IMR-90 (cell line): ENCODE data around the gene MCTP1.

ENCODE experiments used
- CEBPB ChIP-seq: IDR thresholded peaks from 2 replicates; pipeline ENCODE4 v1.6.1; 2012; ENCODE audit warnings: low read depth, low read length, improper control_type of control experiment
- CHD1 ChIP-seq: IDR thresholded peaks from 2 replicates; pipeline ENCODE4 v1.6.1; 2012; ENCODE audit warnings: low read depth, low read length, improper control_type of control experiment
- CTCF ChIP-seq: conservative IDR thresholded peaks from 2 replicates; pipeline ENCODE4 v1.5.1; 2012; ENCODE audit warnings: mild to moderate bottlenecking, low read depth, low read length, improper control_type of control experiment
- FOS ChIP-seq: fragments of 150-350 bp; IDR thresholded peaks from 2 replicates; pipeline ENCODE4 v1.6.1; 2016; ENCODE audit warnings: low read depth, low read length
- POLR2A ChIP-seq: IDR thresholded peaks from 2 replicates; pipeline ENCODE4 v1.6.1; 2012; ENCODE audit warnings: mild to moderate bottlenecking, low read depth, low read length
- RCOR1 ChIP-seq: IDR thresholded peaks from 2 replicates; pipeline ENCODE4 v1.6.1; 2012; ENCODE audit warnings: mild to moderate bottlenecking, low read length, improper control_type of control experiment; ENCODE audit not compliant: insufficient replicate concordance
- SMC3 ChIP-seq: fragments of 150-350 bp; IDR thresholded peaks from 2 replicates; pipeline ENCODE4 v1.6.1; 2016; ENCODE audit warnings: low read depth, mild to moderate bottlenecking, antibody characterized with exemption, low read length, moderate library complexity
- TF ChIP-seq, protein P1 (sequence below): fragments of 150-350 bp; IDR thresholded peaks from 2 replicates; pipeline ENCODE4 v1.6.1; 2016; ENCODE audit warnings: low read depth, mild to moderate bottlenecking, low read length, moderate library complexity, borderline replicate concordance

DNA sequence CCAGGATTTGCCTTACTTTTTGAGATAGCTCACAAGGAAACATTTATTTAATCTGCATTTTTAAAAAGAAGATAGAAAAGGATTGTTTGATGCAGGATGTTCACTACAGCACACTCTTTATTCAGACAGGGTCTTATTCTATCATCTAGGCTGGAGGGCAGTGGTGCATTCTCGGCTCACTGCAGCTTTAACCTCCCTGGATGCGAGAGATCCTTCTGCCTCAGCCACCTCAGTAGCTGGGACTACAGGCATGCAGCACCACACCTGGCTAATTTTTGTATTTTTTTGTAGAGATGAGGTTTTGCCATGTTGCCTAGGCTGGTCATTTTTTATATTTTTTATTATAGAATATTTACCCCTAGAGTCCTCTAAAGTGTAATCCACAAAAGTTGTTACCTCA, 221.4 kb downstream of the MCTP1 start:
- no peak for TF ChIP-seq POLR2A
- TF ChIP-seq CTCF: no peak
- TF ChIP-seq RCOR1: no peak
- TF ChIP-seq CEBPB: no peak
- TF ChIP-seq FOS: no peak
- TF ChIP-seq CHD1: no peak
- TF ChIP-seq, protein P1, sequence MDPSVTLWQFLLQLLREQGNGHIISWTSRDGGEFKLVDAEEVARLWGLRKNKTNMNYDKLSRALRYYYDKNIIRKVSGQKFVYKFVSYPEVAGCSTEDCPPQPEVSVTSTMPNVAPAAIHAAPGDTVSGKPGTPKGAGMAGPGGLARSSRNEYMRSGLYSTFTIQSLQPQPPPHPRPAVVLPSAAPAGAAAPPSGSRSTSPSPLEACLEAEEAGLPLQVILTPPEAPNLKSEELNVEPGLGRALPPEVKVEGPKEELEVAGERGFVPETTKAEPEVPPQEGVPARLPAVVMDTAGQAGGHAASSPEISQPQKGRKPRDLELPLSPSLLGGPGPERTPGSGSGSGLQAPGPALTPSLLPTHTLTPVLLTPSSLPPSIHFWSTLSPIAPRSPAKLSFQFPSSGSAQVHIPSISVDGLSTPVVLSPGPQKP: no peak
- no peak for TF ChIP-seq SMC3
